Cerebellar cortex (tissue), 1 donor: Measurements from ENCODE around the gene WIPF3.
"Not testable (repeated sequence)": the region's sequence is repeated elsewhere in the genome, so short reads cannot be mapped to it uniquely, and the experiment has no call there.

Source experiments
- DNase-seq: peaks from one replicate; pipeline ENCODE4 v3.0.0-alpha.2; 2015; ENCODE audit warnings: low spot score

The WIPF3 gene

DNA sequence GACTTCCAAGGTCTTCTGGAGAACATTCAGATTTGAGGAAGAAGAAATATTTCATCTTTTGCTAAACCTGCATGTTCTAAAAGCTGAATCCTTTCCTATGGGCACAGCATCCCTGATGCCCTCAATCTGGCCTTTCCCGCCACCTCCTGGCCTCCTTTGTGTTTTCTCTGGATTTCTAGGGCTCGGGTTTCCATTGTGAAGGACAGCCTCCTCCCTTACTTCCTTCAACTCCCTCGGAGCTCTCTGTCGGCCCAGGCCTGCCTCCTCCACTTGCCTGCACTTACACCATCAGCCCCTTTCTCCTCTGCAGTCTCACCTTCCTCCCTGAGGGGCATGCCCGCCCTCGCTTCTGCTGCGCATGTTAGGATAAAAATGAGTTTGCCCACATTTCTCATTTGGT, 75.4 kb downstream of the WIPF3 start:
- no peak for DNase-seq

DNA sequence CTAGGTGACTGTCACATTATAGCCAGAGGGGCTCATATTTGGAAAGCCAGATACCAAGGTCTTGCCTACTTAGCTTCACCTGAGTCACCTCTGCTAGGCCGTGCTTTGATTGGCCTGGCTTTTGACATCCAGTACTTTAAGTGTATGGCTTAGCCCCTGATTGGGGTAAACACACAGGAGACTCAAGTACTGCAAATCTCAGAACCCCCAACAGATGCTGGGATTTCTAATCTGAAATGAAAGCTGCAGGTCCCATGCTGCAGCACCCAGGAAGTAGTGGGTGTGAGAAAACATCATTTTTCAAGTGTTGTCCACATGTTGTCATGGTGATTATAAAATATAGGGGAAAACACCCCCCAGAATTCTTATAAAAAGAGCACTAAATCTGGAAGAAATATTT, 76.2 kb downstream of the WIPF3 start:
- no peak for DNase-seq

DNA sequence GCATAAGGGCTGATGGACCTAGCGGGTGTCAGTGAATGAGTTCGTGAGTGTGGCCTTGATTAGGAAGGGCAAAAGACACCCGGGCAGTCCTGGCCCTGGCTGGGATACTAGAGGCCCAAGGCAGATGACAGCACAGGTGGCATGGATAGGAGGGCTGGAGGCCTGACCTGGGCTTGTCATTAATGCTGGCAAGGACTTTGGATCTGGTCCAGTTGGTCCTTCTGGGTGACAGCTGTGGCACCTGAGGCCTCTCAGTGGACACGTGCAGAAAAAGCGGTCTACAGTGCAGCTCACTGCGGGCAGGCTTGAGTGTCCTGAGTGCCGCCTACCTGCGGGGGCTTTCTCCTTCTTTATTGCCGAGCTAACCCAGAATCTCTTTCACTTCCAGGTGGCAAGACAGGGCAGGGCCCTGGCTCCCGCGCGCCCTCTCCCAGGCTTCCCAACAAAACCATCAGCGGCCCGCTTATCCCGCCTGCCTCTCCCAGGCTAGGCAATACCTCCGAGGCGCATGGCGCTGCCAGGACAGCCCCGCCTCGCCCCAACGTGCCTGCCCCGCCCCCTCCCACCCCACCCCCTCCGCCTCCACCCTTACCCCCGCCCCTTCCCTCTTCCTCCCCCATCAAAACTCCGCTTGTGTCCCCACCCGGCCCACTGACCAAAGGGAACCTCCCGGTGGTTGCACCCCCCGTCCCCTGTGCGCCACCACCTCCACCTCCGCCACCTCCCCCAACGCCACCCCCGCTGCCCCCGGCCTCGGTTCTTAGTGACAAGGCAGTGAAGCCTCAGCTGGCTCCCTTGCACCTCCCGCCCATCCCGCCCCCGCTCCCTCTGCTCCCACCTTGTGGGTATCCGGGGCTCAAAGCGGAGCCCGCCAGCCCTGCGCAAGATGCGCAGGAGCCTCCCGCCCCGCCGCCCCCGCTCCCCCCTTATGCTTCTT, 77.4 kb downstream of the WIPF3 start:
- DNase-seq: peak; percentile 87

DNA sequence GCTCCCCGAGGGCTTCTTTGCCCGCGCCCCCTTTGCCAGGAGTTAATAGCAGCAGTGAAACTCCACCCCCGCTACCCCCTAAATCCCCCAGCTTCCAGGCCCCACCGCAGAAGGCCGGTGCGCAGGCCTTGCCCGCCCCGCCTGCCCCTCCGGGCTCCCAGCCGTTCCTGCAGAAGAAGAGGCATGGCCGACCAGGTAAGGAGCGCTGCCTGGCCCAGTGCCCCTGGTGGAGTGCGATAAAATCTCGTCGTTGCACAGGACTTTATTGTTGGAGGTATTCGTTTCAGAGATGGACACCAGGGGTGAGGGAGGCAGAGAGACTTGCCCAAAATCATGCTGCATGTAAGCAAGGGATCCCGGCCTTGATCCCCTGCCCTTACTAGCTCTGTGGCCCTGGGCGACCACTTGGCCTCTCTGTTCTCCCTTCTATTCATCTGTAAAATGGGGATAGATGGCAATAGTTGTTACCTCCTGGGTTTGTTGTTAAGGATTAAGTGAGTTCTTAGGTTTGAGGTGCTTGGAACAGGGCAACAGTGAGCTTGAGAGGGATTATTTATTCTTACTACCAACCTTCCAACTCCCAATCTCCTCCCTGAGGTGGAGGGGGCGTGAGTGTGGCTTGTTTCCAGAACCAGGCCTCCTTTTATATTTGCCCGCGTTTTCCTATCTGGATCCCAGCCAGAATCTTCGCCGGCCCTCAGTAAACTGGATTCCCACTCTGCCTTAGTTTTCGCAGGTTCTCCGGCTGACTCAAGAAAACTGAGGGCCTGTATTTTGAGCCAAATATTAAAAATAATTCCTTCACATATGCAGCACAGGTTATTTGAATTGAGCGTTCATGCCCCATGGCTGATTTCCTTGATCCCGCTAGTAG, 78.3 kb downstream of the WIPF3 start:
- peak; percentile 44 for DNase-seq

DNA sequence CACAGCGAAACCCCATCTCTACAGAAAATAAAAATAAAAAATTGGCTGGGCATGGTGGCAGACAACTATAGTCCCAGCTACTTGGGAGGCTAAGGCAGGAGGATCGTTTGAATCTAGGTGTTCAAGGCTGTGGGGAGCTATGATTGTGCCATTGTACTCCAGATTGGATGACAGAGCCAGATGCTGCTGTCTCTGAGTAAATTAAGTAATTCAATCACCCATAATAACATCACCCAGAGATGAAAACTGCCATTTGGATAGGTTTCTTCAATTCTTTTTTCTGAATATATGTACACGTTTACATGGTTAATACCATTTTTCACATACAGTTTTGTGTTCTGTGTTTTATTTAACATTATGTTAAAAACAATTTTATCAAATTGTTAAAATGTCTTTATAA, 79.3 kb downstream of the WIPF3 start:
- DNase-seq: no peak

DNA sequence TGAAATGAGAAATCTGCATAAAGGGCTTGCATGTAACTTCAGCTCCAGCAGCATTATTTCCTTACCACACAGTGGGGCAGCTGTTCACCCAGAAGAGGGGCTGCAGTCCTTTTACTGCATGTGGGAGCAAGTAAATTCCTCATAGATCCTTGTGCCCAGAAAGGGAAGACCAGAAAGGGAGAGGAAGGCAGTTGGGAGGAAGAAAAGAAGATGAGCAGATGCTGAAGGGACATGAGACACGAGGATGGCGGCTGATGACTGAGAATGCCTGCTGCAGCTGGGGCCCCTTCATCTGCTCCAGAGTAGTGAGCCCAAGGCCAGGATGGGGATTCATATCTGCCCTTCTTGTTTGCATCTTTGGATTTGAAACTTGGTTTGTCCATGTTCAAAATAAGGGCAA, 80.5 kb downstream of the WIPF3 start:
- no peak for DNase-seq

DNA sequence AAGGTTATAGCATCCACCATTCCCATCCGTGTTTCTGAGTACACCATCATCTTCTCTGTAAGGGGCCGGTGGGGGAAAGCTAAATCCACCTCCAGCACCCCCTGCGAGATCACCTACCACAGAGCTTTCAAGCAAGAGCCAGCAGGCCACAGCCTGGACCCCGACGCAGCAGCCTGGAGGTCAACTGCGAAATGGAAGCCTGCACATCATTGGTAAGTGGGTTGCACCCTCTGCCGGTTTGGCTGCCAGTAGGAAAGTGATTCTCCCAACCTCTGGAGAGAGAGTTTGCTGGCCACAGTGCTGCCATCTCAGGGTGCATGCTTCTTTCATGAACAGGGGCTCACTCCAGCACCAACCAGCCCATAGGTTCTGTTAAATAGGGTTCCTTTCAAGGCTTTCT, 81.7 kb downstream of the WIPF3 start:
- DNase-seq: no peak

DNA sequence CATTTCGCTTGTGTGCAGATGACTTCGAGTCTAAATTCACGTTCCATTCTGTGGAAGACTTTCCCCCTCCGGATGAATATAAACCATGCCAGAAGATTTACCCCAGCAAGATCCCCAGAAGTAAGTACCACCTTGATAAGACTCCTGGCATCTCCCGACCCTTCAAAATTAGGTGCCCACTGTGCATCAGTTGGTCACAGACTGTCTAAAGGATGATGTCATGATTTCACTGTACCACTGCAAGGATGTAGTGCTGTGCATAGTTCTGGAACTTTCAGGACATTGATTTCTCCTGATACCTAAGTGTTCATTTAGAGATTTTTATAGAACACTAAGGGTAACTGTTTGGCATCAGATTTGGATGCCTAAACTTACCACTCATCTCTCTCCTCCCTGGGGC, 83.0 kb downstream of the WIPF3 start:
- no peak for DNase-seq

DNA sequence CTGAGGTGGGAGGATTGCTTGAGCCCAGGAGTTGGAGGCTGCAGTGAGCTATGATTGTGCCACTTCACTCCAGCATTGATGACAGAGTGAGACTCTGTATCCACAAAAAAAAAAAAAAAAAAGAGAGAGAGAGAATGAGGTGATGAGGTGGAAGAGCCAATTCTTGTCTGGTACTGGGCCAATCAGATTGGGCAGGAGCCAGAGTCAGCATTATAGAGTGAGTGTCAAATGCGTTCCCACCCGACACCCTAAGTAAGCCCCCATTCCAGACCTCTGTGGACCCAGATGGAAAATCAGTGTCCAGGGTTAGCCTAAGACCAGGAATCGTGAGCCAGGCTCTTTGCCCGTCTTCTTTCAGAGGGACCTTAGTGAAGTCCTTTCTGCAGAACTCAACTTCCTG, 83.9 kb downstream of the WIPF3 start:
- no peak for DNase-seq

DNA sequence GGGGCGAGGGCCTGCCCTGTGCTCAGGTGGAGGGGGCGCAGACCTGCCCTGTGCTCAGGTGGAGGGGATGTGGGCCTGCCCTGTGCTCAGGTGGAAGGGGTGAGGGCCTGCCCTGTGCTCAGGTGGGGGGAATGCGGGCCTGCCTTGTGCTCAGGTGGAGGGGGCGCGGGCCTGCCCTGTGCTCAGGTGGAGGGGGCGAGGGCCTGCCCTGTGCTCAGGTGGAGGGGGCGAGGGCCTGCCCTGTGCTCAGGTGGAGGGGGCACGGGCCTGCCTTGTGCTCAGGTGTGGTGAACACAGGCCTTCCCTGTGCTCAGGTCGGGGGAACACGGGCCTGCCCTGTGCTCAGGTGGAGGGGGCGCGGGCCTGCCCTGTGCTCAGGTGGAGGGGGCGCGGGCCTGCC, 84.5 kb downstream of the WIPF3 start:
- DNase-seq: not testable (repeated sequence)

DNA sequence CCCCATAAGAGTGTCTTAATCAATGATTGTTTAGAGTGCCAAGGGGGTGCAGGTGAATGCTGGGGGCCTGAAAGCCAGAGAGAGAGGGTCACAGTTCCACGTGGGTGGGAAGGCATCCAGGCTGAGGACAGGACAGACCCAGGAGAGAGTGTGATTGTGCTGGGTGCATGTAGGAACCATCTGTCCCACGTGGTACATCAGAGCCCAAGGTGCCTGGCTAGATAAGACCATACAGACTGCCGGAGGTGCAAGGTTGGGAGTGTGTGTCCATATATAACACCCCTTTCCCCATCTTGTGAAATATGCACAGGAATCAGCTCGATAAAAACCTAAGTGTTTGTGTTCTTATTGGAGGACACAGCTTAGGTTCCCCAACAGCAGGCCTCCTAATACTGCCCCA, 85.5 kb downstream of the WIPF3 start:
- DNase-seq: no peak

DNA sequence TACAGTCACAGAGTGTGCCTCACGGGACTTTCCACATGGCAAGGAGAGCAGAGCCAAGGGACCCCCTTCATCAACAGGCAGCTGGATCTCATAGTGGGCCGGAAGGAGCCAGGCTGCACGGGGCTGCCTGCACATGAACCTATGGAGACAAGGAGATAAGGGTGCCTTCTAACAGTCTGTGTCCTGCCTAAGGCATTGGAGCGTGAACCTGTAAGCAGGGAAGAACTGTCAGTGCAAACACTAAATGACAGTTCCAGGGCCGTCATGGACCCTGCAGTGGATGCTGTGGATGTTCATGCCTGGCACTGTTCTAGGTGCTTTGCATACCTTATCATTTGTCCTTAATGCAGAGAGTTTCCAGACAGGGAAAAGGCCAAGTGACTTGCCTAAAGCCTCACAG, 85.9 kb downstream of the WIPF3 start:
- no peak for DNase-seq

DNA sequence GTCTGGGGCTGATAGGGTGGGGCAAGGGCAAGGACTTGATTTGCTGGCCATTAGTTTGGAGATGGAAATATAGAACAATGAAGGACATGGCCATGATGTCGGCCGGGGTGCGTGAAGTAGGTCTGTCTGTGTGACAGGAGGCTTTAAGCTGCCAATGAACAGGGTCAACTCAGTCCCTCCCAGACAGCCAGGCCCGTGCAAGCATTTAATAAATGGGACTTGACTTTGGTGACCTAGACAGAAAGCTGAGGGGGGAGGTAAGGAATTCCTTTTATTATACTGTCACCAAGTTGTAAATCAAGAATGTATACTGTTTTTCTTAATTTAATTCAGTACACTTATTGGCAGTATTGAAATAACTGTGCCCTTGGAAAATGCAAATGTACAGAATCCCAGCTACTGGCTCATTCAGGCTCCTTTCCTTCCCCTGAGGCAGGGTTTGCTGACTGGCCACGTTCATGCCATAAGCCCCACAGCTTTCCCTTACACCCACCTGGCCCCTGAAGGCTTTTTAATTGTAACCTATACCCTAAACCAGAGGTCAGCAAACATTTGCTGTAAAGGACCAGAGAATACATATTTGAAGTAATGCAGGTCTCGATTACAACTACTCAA, 87.2 kb downstream of the WIPF3 start:
- no peak for DNase-seq

DNA sequence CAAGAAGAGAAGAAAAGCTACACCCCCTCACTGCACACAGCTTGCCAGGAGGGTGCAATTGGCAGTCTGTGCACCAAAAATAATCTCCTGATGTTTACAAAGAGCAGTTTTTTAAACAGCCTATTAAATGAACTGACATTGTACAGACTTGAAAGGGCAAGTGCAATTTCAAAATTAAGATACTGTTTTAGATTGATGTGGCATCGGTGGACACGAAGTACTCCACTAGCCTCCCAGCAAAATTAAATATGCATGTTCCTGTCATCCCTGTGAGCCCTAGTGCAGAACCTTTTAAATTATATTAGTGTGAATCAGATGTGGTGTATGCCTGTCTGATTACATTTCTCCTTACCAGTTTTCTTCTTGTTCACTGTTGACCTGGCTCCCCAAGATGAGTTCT, 87.9 kb downstream of the WIPF3 start:
- no peak for DNase-seq

DNA sequence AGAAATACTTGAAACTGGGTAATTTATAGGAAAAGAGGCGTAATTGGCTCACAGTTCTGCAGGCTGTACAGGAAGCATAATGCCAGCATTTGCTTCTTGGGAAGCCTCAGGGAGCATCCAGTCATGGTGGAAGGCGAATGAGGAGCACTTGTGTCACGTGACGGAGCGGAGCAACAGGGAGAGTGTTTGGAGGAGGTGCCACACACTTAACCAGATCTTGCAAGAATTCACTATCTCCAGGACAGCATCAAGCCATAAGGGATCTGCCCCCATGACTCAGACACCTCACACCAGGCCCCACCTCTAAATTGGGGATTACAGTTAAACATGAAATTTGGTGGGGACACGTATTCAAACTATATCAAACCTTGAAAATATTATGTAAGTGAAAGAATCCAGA, 89.3 kb downstream of the WIPF3 start:
- no peak for DNase-seq

DNA sequence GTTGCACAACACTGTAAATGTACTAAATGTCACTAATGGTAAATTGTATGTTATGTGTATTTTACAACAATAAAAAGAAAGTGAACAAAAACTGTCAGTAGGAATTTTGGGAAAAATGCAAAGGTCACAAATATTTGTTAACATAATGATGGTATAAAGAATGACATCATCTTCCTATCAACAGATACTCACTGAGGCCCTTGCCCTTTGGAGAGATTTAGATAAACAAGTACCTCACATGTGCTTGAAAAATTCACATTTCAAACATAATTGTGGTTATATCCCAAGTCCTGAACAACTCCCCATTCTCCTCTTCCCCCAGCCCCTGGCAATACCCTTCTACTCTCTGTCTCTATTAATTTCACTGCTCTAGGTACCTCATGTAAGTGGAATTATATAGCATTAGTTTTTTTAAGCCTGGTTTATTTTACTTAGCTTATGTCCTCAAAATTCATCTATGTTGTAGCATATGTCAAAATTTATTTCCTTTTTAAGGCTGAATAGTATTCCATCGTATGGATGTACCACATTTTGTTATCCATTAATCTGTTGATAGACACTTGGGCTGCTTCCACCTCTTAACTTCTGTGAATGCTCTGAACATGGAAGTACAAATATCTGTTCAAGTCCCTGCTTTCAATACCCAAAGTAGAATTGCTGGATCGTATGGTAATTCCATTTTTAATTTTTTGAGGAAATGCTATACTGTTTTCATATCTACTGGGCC, 90.5 kb downstream of the WIPF3 start:
- DNase-seq: no peak

DNA sequence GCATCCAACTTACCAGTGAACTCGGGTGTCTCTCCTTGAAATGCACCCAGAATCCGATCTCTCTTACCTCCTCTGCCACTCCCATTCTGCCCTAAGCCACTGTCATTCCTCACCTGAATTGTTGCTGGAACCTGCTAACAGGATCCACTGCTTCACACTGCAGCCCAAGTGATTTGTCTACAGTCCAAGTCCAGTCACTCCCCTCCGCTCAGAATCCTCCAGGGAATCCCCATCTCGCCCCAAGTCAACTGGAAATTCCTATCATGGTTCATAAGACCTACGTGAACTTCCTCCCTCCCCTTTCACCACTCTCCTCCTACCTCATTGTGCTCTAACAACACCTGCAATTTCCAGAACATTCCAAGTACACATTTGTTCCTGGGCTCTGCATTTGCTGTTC, 92.0 kb downstream of the WIPF3 start:
- DNase-seq: no peak

DNA sequence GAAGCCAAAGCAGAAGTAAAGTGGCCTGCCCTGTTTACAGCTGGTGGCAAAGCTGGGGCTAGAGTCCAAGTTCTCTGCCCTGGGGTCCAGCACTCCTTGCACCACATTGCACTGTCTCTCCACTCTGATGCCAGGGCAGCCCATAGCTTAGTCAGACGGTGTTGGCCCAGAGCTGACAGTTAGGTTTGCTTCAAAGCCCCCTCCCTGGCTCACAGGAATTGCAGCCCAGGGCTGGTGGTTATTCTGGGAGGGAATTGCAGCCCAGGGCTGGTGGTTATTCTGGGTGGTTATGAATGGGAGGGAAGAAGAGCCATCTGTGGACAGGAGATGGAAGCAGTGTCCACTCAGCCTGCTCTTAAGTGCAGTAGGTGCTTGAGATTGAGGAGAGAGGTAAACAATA, 94.4 kb downstream of the WIPF3 start:
- DNase-seq: no peak

DNA sequence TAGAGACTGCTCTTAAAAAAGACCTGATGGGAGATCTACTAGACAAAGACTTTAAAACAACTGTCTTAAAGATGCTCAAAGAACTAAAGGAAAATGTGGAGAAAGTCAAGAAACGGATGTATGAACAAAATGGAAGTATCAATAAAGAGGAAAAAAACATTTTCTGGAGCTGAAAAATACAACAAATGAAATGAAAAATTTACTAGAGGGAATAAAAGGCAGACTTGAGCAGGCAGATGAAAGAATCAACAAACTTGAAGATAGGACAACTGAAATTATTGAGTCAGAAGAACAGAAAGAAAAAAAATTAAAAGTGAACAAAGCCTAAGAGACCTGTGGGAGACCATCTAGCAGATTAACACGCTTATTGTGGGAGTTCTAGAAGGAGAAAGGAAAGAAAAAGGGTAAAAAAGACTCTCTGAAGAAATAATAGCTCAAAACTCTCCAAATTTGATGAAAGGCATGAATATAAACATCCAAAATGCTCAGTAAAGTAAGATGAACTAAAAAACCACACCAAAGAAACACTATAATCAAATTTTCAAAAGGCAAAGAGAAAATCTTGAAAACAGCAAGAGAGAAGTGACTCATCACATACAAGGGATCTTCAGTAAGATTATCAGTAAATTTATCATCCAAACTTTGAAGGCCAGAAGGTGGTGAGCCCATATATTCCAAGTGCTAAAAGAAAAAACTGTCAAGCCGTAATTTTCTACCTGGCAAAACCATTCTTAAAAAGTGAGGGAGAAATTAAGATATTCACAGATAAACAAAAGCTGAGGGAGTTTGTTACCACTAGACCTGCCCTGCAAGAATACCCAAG, 100.1 kb downstream of the WIPF3 start:
- no peak for DNase-seq

DNA sequence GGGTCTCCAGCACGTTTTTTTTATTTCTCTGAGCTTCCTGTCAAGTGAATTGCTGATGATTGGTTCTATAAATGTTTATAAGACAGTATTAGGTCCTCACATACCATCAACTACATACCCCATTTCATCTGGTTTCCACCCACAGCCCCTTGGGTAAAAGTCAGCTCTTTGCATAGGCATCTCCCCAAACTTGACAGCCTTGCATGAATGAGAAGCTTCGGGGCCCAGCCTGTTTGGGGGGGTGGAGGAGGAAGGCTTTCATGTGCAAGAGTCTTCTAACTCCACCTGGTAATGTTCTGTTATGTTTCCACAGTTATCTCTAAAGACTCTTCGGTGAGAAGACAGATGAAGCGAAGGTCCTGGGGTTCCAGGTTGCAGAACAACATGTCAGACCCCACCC, 107.9 kb downstream of the WIPF3 start:
- no peak for DNase-seq
